Effector memory CD4-positive, alpha-beta T cell (primary cell): ENCODE measurements around the gene INHBE.
"Not testable (repeated sequence)": the region's sequence is repeated elsewhere in the genome, so short reads cannot be mapped to it uniquely, and the experiment has no call there.

Experiments used
- DNase-seq, 3 donors: peaks; one replicate each; pipeline ENCODE4 v3.0.0-alpha.2; 2020
- H3K27ac ChIP-seq: 2 replicates; pipeline ENCODE4 v1.7.0; 2013; ENCODE audit warnings: mild to moderate bottlenecking, low read length, moderate library complexity; ENCODE audit not compliant: insufficient read depth, poor library complexity, severe bottlenecking
- H3K27me3 ChIP-seq: replicated peaks from 2 replicates; pipeline ENCODE4 v1.7.0; 2013; ENCODE audit warnings: mild to moderate bottlenecking, low read length; ENCODE audit not compliant: insufficient read depth, control insufficient read depth, poor library complexity, severe bottlenecking
- H3K36me3 ChIP-seq: 2 replicates; pipeline ENCODE4 v1.7.0; 2013; ENCODE audit warnings: mild to moderate bottlenecking, low read length, moderate library complexity; ENCODE audit not compliant: control insufficient read depth, insufficient read depth
- H3K4me1 ChIP-seq: 2 replicates; pipeline ENCODE4 v1.7.0; 2013; ENCODE audit warnings: low read length, mild to moderate bottlenecking; ENCODE audit not compliant: control insufficient read depth, insufficient read depth, poor library complexity, severe bottlenecking
- H3K4me3 ChIP-seq: 2 replicates; pipeline ENCODE4 v1.7.0; 2013; ENCODE audit warnings: low read length, low read depth, mild to moderate bottlenecking; ENCODE audit not compliant: insufficient read depth, poor library complexity, severe bottlenecking
- H3K9me3 ChIP-seq: 2 replicates; pipeline ENCODE4 v1.7.0; 2013; ENCODE audit warnings: mild to moderate bottlenecking, low read length, moderate library complexity; ENCODE audit not compliant: control insufficient read depth

INHBE gene

GRCh38 chr12:57496822-57497221 is 41.7 kb downstream of the INHBE start:
- no peaks in the 10 kb centered on the region for H3K9me3 ChIP-seq
- H3K4me3 ChIP-seq = no peak overlapping the region
- no peak for DNase-seq
- no peak overlapping the region for H3K27ac ChIP-seq
- no peaks in the 10 kb centered on the region for H3K27me3 ChIP-seq
- H3K36me3 ChIP-seq = peaks cover 43% of the 10 kb centered on the region
- H3K4me1 ChIP-seq = no peaks in the 10 kb centered on the region

DNA sequence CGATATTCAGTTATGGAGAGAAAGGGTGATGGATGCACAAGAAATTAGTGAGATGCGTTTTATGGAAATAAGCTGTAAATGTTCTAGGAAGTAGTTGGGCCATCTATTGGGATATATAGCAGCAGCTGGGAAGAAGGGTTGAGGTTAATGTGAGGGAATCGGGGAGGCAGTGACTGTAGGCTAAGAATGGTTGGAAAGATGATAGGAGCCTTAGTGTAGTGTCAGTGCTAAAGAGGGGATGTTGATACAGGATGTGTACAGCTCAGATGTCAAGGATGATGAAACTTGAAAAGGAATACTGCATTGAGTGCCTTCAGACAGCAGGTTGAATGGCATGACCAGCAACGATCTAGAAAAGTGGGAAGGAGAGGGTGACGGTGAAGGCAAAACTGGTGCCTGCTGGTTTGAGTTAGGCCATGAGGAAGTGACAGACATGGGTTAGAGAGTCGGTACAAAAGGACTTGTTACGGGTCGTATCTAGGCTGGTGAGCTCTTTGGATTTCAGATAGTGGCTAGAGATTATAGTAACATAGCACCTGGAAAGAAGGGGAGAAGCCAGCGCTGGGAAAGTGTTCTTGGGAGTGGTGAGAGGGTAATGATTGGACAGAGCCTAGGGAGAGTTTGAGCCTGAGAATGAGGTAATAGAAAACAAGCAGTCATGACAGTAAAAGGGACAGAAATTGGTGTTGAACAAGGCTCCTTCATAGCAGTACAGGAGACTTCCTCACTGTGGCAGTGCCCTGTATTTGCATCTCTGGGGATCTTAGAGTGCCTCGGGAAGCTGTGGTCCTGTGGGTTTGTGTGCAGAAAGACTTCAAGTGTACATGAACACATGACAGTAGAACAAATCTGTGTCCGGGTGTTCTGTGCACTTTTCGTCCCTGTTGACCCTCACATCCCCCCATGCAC is 42.4 kb downstream of the INHBE start:
- peaks cover 46% of the 10 kb centered on the region for H3K36me3 ChIP-seq
- H3K27ac ChIP-seq = no peak overlapping the region

DNA sequence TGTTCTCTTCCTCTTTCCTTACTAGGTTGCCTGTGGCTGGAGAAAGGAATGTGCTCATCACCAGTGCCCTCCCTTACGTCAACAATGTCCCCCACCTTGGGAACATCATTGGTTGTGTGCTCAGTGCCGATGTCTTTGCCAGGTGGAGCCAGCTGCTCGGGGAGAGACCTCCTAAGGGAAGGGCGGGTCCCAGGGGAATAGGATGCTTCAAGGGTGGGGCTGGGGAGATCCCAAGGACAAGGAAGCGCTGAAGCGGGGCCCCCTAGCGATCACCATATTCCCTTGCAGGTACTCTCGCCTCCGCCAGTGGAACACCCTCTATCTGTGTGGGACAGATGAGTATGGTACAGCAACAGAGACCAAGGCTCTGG is 43.0 kb downstream of the INHBE start:
- Histone ChIP-seq H3K36me3 (peaks cover 42% of the 10 kb centered on the region), H3K4me1 (no peaks in the 10 kb centered on the region), H3K27ac (no peak overlapping the region), H3K27me3 (no peaks in the 10 kb centered on the region), H3K4me3 (no peak overlapping the region), H3K9me3 (no peaks in the 10 kb centered on the region)
- DNase-seq = no peak

More for the DNA sequence above, 42.4 kb downstream of the INHBE start:
- Histone ChIP-seq H3K27me3 (no peaks in the 10 kb centered on the region), H3K4me3 (no peak overlapping the region), H3K9me3 (no peaks in the 10 kb centered on the region), H3K4me1 (no peaks in the 10 kb centered on the region)
- DNase-seq = no peak

DNA sequence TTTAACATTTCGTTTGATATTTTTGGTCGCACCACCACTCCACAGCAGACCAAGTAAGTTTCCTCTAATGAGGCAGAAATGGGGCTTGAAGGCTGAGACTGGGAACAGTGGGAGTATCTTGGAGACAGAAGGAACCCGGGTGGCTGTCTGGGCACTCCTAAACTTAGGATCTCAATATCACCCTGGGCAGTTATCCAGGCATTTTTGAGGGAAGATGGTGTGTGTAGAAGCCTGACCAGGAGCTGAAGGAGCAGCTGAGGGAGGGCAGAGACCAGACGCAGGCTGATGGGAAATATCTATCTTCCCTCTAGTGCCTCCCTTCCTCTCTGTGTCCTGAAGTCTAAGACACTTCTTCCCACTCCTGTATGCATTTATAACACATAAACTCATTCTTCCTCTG is 43.5 kb downstream of the INHBE start:
- Histone ChIP-seq H3K4me1 (no peaks in the 10 kb centered on the region), H3K36me3 (peaks cover 42% of the 10 kb centered on the region), H3K4me3 (no peak overlapping the region), H3K27me3 (no peaks in the 10 kb centered on the region), H3K9me3 (no peaks in the 10 kb centered on the region), H3K27ac (no peak overlapping the region)
- DNase-seq = no peak

DNA sequence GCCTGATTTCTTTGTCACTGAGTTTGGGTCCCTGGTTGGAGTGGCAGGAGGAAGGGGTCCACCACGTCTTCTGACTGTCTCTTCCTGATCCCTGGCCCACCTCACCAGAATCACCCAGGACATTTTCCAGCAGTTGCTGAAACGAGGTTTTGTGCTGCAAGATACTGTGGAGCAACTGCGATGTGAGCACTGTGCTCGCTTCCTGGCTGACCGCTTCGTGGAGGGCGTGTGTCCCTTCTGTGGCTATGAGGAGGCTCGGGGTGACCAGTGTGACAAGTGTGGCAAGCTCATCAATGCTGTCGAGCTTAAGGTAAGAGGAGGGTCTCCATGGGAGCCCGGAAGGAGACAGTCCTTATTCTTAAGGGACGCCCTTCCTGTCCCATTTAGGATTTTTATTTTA is 45.1 kb downstream of the INHBE start:
- Histone ChIP-seq H3K4me3 (no peak overlapping the region), H3K27me3 (no peaks in the 10 kb centered on the region), H3K36me3 (peaks cover 56% of the 10 kb centered on the region), H3K9me3 (no peaks in the 10 kb centered on the region), H3K27ac (no peak overlapping the region), H3K4me1 (no peaks in the 10 kb centered on the region)
- no peak for DNase-seq

- H3K27ac ChIP-seq, H3K4me3 ChIP-seq, DNase-seq, H3K9me3 ChIP-seq, H3K4me1 ChIP-seq, H3K27me3 ChIP-seq: not testable (repeated sequence)
- H3K36me3 ChIP-seq = peaks cover 55% of the 10 kb centered on the region
These were observed 47.3 kb downstream of the INHBE start for GRCh38 chr12:57502311-57502969.

GRCh38 chr12:57506541-57506940 is 51.4 kb downstream of the INHBE start:
- H3K36me3 ChIP-seq = peaks cover 31% of the 10 kb centered on the region
- not testable (repeated sequence) for H3K4me3 ChIP-seq, H3K4me1 ChIP-seq, H3K27ac ChIP-seq, DNase-seq, H3K27me3 ChIP-seq, H3K9me3 ChIP-seq
